ENCODE data around the gene DDX19B. TPM values are rescaled to one million over a fixed set of nuclear protein-coding genes. Genes with fewer than 3 reads are reported as not detected.
A peak's percentile ranks its signal among the peaks of the same experiment; 100 is the strongest.

DDX19B gene
- total and polyA plus RNA-seq, 2 donors (not counting 1 experiment from before 2014, with no cell fraction given), result 33.0 to 35.8 TPM

DNA sequence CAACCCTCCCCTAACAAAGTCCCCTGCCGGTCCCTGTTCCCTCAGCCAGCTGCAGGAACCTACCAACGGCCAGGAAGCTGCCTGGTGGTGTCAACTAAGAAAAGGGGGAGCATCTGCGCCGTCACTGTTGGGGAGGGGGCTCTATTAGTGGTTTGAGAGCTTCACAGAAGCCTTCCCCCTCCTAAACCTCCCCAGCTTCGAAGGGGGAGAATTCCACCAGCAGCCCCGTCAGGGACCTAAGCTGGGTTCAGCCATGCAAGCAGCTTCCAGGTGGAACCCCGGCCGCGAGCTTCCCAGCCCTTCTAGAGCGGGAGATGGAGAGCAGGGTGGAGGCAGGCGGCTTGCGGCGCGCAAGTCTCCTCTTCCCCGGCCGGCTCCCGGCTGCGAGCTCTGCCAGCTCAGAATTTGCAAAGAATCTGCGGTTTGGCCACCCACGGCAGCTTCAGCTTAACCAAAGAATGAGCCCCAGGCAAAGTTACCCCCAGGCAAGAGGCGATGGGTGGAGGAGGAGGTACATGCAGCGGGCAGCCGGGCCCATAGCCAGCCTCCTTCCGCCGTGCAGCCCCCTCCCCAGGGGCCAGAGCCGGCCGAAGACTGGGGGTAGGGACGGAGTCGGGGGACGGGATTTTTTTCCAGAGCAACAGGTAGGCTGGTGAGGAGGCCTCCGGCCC, 81.4 kb downstream of the DDX19B start:
- Histone ChIP-seq H3K79me2 (ENCODE audit: control insufficient read depth, insufficient read depth, low read length) (peaks cover 11% of the 10 kb centered on the region), H4K20me1 (ENCODE audit: control insufficient read depth, insufficient read depth, low read length, poor library complexity, severe bottlenecking) (no peaks in the 10 kb centered on the region), H3K9ac (ENCODE audit: low read length) (peak overlapping the region; percentile 80), H3K27ac (ENCODE audit: low read length in 2 of 2) (peak overlapping the region; percentile 64 to 81), H3K27me3 (replicated peaks in 1 of 4; ENCODE audit: control extremely low read depth in 1 of 4, control insufficient read depth in 3 of 4, insufficient read depth in 4 of 4, low read length in 3 of 4) (no peaks in the 10 kb centered on the region), H3K4me3 (ENCODE audit: control extremely low read depth in 1 of 5, extremely low read depth in 1 of 5, insufficient read depth in 1 of 5, low read depth in 2 of 5, low read length in 4 of 5) (peak overlapping the region; percentile 58 to 89 (median 74)), H3K4me1 (ENCODE audit: control insufficient read depth in 2 of 2, insufficient read depth in 2 of 2, low read length in 2 of 2) (peaks cover 18 to 25% of the 10 kb centered on the region in 2 donors), H2AFZ (ENCODE audit: insufficient read depth, low read depth, low read length, poor library complexity, severe bottlenecking) (peak overlapping the region; percentile 94), H3K9me3 (ENCODE audit: control extremely low read depth in 1 of 3, control insufficient read depth in 2 of 3, insufficient read depth in 1 of 3, low read length in 2 of 3) (peaks cover 0 to 3% (median 0%) of the 10 kb centered on the region in 3 donors), H3K4me2 (replicated peaks; ENCODE audit: low read depth, low read length, poor library complexity, severe bottlenecking) (peak overlapping the region; percentile 98), H3K36me3 (replicated peaks in 1 of 2; ENCODE audit: control extremely low read depth in 1 of 2, control insufficient read depth in 1 of 2, extremely low read depth in 1 of 2, insufficient read depth in 2 of 2, low read length in 1 of 2) (peaks cover 2 to 16% of the 10 kb centered on the region in 2 experiments)
- DNase-seq (peak; percentile 72), ATAC-seq (ENCODE audit: low read depth) (peak; percentile 1)
- intact Hi-C loops (cut with micrococcal nuclease), result no loop called here
- Mint-ChIP-seq H3K27ac (peak overlapping the region; percentile 82), H3K4me3 (peak overlapping the region; percentile 97), H3K27me3 (no peaks in the 10 kb centered on the region), H3K9me3 (ENCODE audit: insufficient read depth) (no peaks in the 10 kb centered on the region), H3K4me1 (peaks cover 8% of the 10 kb centered on the region)
- TF ChIP-seq, protein P1, sequence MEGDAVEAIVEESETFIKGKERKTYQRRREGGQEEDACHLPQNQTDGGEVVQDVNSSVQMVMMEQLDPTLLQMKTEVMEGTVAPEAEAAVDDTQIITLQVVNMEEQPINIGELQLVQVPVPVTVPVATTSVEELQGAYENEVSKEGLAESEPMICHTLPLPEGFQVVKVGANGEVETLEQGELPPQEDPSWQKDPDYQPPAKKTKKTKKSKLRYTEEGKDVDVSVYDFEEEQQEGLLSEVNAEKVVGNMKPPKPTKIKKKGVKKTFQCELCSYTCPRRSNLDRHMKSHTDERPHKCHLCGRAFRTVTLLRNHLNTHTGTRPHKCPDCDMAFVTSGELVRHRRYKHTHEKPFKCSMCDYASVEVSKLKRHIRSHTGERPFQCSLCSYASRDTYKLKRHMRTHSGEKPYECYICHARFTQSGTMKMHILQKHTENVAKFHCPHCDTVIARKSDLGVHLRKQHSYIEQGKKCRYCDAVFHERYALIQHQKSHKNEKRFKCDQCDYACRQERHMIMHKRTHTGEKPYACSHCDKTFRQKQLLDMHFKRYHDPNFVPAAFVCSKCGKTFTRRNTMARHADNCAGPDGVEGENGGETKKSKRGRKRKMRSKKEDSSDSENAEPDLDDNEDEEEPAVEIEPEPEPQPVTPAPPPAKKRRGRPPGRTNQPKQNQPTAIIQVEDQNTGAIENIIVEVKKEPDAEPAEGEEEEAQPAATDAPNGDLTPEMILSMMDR (IDR thresholded peaks at IDR 0.05), result no peak
- TF ChIP-seq EZH2 (IDR thresholded peaks at IDR 0.05; ENCODE audit: borderline replicate concordance, insufficient read depth, low read depth, low read length, poor library complexity, severe bottlenecking), result no peak
- ChIA-PET CTCF (interaction anchor here (0.6 to 2.9 kb wide), 19 partner anchors 10 to 144 kb away, joined by 3 to 28 read pairs (median 4); partner anchors contain the start of genes COG4, EXOSC6, FCSK and SF3B3), POLR2A (interaction anchor here (0.6 to 2.8 kb wide), 12 partner anchors 34 to 143 kb away, joined by 3 to 25 read pairs (median 5); partner anchors contain the start of genes COG4, DDX19A, FCSK and SF3B3)
- 1% methylated on average over 23 of the region's 31 CpGs for WGBS (ENCODE audit: insufficient coverage)
